Right ventricle myocardium inferior (tissue), 1 donor: ENCODE measurements around the gene SLC6A14. TPM values are rescaled to one million over a fixed set of nuclear protein-coding genes. Genes with fewer than 3 reads are reported as not detected.

Experiments
- ATAC-seq: fragments of 200-7000 bp; cut with Tn5 transposase; one replicate; pipeline ENCODE4 v1.9.1; 2020; ENCODE audit warnings: mild to moderate bottlenecking, moderate library complexity
- DNase-seq: peaks from one replicate; pipeline ENCODE4 v3.0.0; 2021; ENCODE audit errors: missing footprints
- intact Hi-C: fragments of 100-400 bp; cut with DNase I; formaldehyde crosslinking; loops from one replicate; pipeline ENCODE4 v1.11.0; 2022
- long read RNA-seq: library from polyadenylated mRNA; unstranded; transcript quantifications from one replicate; pipeline ENCODE4 v2.0.0, GENCODE V29; 2021
- total RNA-seq: library from RNA; stranded (reverse); fragmentation: NEBNext Ultra II Directional; extraction: Animal tissue kit (Norgen Biotek cat#: 25700); gene quantifications from one replicate; pipeline ENCODE4 v1.2.1, GENCODE V29; 2021
- donor health status: DM: no; HTN: yes; CAD: no; lungs with severe emphysema.

SLC6A14 gene
- total RNA-seq: not detected
- long read RNA-seq: 0 reads

GRCh38 chrX:116436358-116436816, at the start of gene SLC6A14:
TSS of gene SLC6A14 (plus strand) at chrX:116436606. CDS start at chrX:116436710, 104 bp downstream.
- ATAC-seq (no peak), DNase-seq (no peak)
- intact Hi-C loops: no loop called here

- ATAC-seq: no peak
- intact Hi-C loops: no loop called here
- no peak for DNase-seq
Observed at GRCh38 chrX:116395752-116396151, 40.7 kb upstream of the SLC6A14 start.

GRCh38 chrX:116399681-116400080, 36.7 kb upstream of the SLC6A14 start:
- ATAC-seq (no peak), DNase-seq (no peak)
- intact Hi-C loops: no loop called here

- ATAC-seq (no peak), DNase-seq (no peak)
- intact Hi-C loops: no loop called here
Observed at GRCh38 chrX:116409219-116409618, 27.2 kb upstream of the SLC6A14 start.

GRCh38 chrX:116413273-116413672, 23.1 kb upstream of the SLC6A14 start:
- intact Hi-C loops: no loop called here
- DNase-seq (no peak), ATAC-seq (no peak)

- DNase-seq (no peak), ATAC-seq (no peak)
- intact Hi-C loops: no loop called here
Observed at GRCh38 chrX:116417214-116417613, 19.2 kb upstream of the SLC6A14 start.

- ATAC-seq (no peak), DNase-seq (no peak)
- intact Hi-C loops: no loop called here
Observed at GRCh38 chrX:116417968-116418367, 18.4 kb upstream of the SLC6A14 start.

GRCh38 chrX:116427978-116428377, 8.4 kb upstream of the SLC6A14 start:
- DNase-seq: no peak
- ATAC-seq: no peak
- intact Hi-C loops: no loop called here

GRCh38 chrX:116435597-116435996, 809 bp upstream of the SLC6A14 start:
- DNase-seq (no peak), ATAC-seq (no peak)
- intact Hi-C loops: no loop called here

GRCh38 chrX:116449156-116449555, 12.8 kb downstream of the SLC6A14 start:
- no peak for DNase-seq
- intact Hi-C loops: no loop called here
- ATAC-seq: no peak

- ATAC-seq: no peak
Observed at GRCh38 chrX:116462822-116463221, 26.4 kb downstream of the SLC6A14 start, which contains the start of gene CT83. TSS of gene CT83 (minus strand) at chrX:116462976. CDS start at chrX:116462856, 120 bp downstream.

GRCh38 chrX:116480059-116480458, 43.7 kb downstream of the SLC6A14 start:
- ATAC-seq (no peak), DNase-seq (no peak)
- intact Hi-C loops: no loop called here

More at GRCh38 chrX:116462822-116463221, 26.4 kb downstream of the SLC6A14 start, which contains the start of gene CT83:
- no peak for DNase-seq
- intact Hi-C loops: no loop called here

- DNase-seq (no peak), ATAC-seq (no peak)
- intact Hi-C loops: loop anchor here (10.0 kb wide), 1 partner anchor 1765 kb away; no protein-coding TSS in a partner anchor
Observed at GRCh38 chrX:116490104-116490503, 53.7 kb downstream of the SLC6A14 start.

GRCh38 chrX:116493271-116493670, 56.9 kb downstream of the SLC6A14 start:
- no peak for DNase-seq
- no peak for ATAC-seq
- intact Hi-C loops: loop anchor here (10.0 kb wide), 1 partner anchor 1762 kb away; no protein-coding TSS in a partner anchor

- DNase-seq: no peak
- ATAC-seq: no peak
- intact Hi-C loops: loop anchor here (10.0 kb wide), 1 partner anchor 1755 kb away; no protein-coding TSS in a partner anchor
Observed at GRCh38 chrX:116499780-116500179, 63.4 kb downstream of the SLC6A14 start.

Other genes with a start within 250 kb of the SLC6A14 start
- not detected for gene CT83, start 26.4 kb downstream of the SLC6A14 start, total RNA-seq